Right ventricle myocardium superior (tissue), 1 donor: ENCODE measurements around the gene RALGAPB. TPM values are rescaled to one million over a fixed set of nuclear protein-coding genes. Genes with fewer than 3 reads are reported as not detected.

Experiments
- ATAC-seq: fragments of 200-7000 bp; cut with Tn5 transposase; one replicate; pipeline ENCODE4 v1.9.1; 2020; ENCODE audit warnings: mild to moderate bottlenecking; ENCODE audit not compliant: poor library complexity
- DNase-seq: peaks from one replicate; pipeline ENCODE4 v3.0.0-alpha.2; 2020
- intact Hi-C: fragments of 100-400 bp; cut with DNase I; formaldehyde crosslinking; loops from one replicate; pipeline ENCODE4 v1.11.2; 2022
- total RNA-seq: library from RNA; stranded (reverse); fragmentation: NEBNext Ultra II Directional; extraction: Animal tissue kit (Norgen Biotek cat#: 25700); gene quantifications from one replicate; pipeline ENCODE4 v1.2.1, GENCODE V29; 2021
- donor health status: DM: no; HTN: yes; CAD: no; lungs with severe emphysema.

The RALGAPB gene
- total RNA-seq, 1 donor from 2014 or later: 21.5 TPM

DNA sequence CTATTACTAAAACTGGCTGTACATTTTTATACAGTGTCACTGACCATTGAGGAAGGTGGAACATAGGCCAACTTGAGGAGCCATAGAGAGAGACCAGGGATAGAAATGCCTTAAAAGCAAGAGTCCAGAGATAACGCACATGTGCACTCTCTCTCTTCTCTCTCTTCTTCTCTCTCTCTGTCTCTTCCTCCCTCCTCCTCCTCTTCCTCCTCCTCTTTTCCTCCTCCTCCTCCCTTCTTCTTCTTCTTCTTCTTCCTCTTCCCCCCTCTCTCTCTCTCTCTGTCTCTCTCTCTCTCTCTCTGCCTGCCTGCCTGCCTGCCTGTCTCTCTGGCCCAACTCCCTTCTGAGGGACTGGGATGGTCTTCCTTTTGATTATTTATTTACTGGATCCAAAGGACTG is 92.0 kb downstream of the RALGAPB start:
- ATAC-seq (no peak), DNase-seq (no peak)
- intact Hi-C loops: no loop called here

DNA sequence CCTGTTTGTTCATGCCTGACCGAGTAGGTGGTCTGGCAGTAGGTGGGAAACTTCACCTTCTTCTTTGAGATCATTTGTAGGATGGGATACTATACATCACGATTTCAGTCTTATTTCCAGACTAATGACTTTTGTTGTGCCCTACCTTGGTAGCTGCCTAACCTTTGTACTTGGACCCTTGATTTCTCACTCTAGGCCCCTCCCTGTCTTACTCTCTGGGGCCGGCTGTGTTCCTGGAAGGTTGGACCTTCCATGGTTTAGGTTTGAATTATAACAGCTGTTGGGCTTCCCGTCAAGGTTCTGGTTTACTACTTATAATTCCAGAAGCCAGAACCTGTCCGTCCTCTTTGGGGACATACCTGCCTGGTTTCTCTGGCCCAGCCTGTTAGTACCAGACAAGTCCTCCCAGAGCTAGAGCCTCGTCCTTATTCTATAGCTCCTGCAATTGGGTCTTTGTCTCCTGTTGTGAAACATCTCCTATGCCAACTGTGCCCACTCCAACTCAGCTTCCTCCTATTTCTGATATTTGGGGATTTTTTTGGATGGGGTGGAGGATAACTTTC is 93.5 kb downstream of the RALGAPB start:
- ATAC-seq: no peak
- intact Hi-C loops: no loop called here
- DNase-seq: no peak

DNA sequence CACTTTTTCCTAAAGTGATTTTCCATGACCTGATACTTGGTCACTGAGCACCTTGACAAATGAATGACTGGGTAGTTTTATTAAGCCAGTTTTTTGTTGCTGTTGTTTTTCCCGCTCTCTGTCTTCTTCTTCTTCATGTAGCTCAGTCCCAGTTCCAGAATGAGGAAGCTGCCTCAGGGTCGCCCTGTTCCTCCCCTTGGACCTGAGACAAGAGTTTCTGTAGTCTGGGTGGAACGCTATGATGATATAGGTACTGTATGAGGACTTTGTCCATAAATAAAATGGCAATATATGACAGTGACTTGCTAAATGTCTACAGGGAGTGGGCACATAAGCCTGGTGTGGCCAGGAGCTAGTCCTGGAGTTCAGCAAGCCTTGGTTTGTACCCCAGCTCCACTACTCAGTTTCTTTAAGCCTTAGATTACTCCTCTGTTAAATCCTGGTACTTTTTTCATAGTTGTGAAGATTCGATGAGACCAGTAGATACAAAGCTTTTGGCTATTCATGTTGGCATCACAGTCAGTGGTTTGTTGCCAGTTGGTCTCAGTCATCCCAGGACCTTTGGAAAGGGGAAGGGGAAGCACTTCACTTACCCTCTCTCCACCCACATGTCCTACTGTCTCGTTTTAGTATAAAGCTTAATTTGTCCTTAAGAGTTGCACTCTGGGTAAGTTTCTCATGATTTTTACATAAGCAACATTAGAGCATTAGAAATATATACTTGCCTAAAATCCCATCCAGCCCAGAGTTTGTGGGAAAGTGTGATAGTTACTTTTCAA is 97.3 kb downstream of the RALGAPB start:
- DNase-seq (no peak), ATAC-seq (no peak)
- intact Hi-C loops: no loop called here

DNA sequence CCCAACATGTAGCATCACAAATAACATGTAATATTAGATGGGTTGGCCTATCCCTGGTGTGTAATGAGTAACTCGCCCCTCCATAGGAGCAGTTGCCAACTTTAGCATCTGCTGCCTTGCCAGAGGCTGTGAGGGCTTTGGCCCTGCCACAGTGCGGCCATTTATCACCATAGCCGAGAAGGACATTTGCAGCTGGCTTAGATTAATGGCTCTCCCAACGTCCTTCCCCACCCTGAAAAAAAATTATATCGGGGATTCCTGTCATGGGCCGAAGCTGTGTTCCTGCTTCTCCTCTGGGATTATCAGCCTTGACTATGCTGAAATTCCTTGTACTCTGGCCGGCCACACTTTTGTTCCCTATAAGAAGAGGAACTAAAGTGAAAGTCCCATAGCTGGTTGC is 100.8 kb downstream of the RALGAPB start:
- intact Hi-C loops: no loop called here

DNA sequence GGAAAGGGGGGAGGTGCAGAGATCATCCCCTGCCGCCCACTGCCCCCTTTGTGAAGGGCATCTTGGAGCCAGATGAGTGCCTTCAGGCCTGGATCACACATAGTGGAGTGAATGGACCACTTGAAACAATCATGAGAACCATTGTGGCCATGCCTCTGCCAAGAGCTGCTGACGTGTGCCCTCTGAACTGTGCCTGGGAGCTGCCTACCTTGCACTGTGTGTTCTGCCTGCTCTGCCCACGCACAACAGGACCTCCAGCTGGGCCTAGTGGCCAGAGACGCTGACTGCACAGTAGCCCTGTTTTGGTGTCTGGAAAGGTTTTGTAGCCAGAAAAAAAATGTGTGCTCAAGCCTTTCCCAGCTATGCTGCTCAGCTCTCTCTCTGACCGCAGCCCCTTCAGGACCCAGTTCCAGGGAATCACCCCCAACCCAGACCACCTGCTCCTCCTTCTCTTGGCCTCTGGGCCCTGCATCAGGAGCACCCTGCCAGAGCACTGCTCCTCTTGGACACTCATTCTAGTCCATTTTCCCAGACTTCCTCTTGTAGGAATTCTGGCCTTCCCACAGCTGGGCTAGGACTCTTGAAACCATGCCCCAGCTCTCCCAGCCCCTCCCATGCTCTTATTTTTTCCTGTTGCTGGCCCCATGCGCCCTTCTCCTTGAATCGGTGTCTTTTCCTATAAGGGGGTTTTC is 106.7 kb downstream of the RALGAPB start:
- ATAC-seq (peak; percentile 81), DNase-seq (peak; percentile 63)
- intact Hi-C loops: no loop called here

More for the DNA sequence above, 100.8 kb downstream of the RALGAPB start:
- DNase-seq: no peak
- peak; percentile 30 for ATAC-seq

DNA sequence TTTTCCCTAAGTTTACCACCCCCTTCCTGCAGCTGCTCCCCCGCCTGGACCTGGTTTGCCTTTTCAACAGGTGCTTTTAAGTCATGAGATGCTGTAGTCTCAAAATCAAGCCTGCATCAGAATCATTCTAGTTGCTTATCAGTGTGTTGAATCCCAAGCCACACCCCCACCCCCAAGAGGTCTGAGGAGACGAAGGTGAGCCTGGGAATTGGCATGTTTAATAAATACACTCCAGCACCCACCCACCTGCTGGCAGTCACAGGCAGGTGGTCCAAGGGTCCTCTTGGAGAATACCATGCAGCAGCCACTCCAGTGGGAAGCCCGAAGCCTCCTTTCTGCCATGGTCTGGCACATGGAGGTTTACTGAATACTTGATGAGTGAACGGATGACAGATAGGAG is 107.3 kb downstream of the RALGAPB start:
- DNase-seq (no peak), ATAC-seq (no peak)
- intact Hi-C loops: no loop called here

DNA sequence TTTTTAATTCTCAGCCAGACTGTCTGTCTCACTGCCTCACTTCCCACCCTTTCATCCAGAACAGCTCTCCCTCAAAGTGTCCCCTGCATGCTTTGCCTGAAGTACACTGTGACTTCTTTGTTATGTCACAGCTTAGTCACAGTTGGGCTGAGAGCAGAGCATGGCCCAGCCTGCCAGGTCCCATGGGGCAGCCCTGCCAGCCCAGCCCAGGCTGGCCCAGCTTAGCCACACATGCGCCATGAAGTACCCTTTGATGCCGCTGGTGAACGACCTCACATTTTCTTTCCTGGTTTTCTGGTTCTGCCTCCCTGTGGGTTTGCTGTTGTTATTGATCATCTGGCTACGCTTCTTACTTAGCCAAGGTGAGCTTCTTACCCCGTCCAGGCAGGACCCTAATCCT is 108.4 kb downstream of the RALGAPB start, which contains the start of gene ADIG:
ADIG (plus strand) TSS at position 185 of the 400 bp plus-strand sequence; CDS start at position 239, 54 bp downstream.
- peak; percentile 90 for ATAC-seq
- peak; percentile 68 for DNase-seq
- intact Hi-C loops: no loop called here

DNA sequence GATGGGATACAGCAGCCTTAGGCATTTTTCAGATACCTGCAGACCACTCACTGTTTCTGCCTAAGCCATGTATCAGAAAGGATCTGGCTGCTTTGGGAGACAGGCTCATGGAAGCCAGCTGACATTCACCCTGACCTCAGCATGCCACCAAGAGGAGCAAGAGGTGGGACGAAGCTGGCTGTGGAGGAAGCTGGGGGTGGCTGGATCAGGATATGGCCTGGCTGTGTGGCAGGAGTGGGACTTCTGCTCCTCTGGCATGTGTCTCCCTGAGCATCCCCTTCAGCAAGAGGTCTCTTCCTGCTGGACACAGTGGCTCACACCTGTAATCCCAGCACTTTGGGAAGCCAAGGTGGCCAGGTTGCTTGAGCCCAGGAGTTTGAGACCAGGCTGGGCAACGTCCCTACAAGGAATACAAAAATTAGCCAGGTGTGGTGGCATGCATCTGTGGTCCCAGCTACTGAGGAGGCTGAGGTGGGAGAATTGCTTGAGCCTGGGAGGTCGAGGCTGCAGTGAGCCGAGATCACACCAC is 109.3 kb downstream of the RALGAPB start:
- ATAC-seq (no peak), DNase-seq (no peak)
- intact Hi-C loops: no loop called here

DNA sequence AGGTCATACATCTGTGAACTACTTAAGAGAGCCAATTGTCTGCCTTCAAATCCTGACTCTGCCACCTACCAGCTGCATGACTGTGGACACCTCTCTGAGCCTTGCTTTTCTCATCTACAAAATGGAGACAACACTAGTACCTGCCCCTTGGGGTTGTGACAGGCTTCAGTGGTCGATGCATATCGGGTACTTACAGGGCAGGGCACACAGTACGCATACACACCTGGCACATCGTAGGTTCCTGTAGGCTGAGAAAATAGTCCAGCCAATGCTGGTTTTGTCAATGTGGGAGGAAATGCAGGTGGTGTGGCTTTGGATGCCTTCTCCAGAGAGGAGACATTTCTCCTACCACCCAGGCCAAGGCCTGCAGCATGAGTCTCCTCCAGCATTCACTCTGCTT is 110.7 kb downstream of the RALGAPB start:
- ATAC-seq (no peak), DNase-seq (no peak)
- intact Hi-C loops: no loop called here

DNA sequence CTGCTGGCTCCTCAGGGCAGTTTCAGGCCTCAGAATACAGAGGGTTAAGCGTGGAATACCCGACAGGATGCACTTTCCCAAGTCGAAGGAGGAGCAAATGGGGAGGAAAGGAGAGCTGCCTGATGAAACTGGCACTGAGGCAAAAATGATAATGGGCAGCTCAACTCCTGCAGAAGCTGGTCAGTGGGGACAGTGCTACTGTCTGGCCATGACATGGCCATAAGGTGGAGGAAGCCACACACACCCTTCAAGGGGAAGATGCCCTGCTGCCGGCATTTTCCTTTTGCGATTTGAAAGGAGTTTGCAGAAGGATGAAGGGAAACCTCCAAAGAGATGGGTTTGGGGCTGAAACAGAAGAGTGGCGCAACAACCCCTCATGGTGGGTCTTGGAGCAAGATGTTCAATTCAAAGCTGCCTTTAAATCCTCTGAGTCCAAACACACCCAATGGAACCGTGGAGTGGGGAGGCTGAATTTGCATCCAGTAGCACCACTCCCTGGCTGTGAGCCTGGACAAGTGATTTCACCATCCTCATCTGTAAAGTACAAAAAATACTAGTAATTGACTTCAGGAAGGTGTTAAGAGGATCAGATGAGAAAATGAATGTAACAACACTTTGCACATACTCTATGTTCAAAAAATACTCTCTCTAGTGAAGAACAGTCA is 111.6 kb downstream of the RALGAPB start:
- no peak for DNase-seq
- no peak for ATAC-seq
- intact Hi-C loops: no loop called here

DNA sequence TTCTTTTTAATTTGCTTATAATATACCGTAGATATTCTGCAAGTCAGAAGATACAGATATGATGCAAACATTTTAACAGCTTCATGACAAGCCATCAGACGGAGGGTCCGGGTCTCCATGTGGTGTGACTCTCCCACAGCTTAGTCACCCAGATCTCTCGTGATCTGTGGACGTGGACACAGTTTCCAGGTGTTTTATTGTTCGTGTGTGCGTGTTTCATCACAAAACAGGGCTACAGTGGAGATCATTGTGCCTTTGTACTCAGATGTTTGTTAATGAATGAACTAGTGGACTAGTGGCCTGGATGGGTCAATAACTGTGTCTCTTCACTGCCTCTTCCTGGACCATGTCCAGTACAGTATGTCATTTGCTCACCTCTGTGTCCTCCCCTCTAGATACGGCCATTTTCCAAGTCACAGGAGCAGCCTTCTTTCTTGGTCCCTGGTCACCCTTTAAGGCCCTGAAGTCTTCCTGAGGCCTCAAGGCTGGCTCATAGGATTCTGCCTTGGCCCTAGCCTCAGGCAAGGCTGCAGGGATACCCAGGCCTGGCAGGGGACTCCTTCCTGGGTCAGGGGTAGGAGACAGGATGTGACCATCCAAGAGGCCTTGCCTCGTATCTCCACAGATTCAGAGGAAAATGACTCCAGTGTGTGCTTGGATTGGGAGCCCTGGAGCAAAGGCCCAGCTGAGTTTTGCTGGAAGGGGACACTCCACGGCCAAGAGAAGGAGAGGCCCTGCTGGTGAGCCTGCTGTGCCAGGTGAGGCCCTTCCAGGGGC is 112.9 kb downstream of the RALGAPB start:
- intact Hi-C loops: no loop called here
- DNase-seq: no peak

DNA sequence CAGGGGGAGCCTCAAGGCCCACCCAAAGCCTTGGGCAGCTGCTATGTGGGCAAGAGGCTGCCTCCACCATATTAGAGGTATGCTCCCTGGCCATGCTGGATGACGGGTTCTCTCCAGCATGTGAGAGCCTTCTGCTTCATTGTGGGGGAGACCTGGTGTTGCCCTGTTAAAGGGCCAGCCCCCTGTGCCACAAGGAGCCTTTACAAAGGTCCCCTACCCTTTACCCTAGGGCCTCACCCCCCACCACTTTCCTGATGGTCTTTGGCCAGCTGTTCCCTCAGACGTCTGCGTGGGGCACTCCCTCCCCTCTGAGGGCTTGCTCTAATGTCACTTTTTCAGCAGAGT is 113.5 kb downstream of the RALGAPB start:
- intact Hi-C loops: no loop called here
- no peak for ATAC-seq
- no peak for DNase-seq

More for the DNA sequence above, 112.9 kb downstream of the RALGAPB start:
- no peak for ATAC-seq

DNA sequence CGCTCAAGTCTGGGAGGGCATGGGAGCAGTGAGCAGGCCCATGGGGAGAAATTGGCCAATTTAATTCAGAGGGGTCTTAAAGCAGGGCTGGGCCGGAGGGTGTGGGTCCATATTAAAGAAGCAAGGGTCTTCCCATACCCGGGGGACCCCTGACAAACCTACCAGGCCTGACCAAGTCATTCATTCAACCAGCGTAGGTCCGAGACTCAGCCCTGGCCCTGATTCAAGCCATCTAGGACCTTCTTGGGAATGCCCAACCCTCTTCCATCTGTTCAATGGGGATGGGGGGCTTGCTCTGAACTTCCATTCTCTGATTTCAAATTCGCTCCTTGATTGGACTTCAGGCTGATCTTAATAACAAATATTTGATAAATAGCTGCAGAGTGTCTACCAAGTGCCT is 115.7 kb downstream of the RALGAPB start:
- intact Hi-C loops: no loop called here
- no peak for DNase-seq
- no peak for ATAC-seq

DNA sequence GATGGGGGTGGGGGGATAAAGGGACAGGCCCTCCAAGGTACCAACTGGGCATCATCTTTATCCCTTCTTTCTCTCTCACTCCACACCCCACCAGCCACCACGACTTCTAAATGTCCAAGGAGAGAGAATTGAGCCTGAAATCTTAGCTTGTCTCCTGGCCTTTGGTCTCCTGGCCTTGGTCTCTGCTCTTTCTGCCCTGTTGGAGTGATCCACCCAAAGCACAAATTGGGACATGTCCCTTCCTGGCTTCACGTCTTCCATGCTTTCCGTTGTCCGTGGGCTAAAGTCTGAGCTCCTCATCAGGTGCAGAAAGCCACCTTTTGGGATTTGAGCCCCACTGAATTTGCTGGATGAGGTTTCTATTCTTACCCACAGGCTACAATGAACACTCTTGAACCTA is 116.7 kb downstream of the RALGAPB start:
- ATAC-seq: no peak
- intact Hi-C loops: no loop called here
- DNase-seq: no peak

DNA sequence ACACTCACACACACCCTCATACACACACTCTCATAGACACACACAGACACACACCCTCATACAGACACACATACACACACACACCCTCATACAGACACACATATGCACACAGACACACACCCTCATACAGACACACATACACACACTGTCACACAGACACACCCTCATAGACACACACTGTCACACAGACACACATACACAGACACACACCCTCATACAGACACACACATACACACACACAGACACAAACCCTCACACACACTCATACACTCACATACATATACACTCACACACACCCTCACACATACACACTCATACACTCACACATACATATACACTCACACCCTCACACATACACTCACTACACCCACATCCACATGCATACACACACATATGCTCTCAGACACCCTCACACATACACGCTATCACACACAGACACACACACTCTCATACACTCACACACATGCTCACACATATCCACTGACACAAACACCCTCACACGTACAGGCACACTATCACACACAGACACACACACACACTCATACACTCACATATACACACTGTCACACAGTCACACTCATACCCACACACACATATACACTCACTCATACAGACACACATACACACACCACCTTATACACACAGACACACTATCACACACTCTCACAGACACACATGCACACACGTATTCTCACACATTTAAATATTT is 117.5 kb downstream of the RALGAPB start:
- no peak for DNase-seq
- intact Hi-C loops: no loop called here
- ATAC-seq: no peak

DNA sequence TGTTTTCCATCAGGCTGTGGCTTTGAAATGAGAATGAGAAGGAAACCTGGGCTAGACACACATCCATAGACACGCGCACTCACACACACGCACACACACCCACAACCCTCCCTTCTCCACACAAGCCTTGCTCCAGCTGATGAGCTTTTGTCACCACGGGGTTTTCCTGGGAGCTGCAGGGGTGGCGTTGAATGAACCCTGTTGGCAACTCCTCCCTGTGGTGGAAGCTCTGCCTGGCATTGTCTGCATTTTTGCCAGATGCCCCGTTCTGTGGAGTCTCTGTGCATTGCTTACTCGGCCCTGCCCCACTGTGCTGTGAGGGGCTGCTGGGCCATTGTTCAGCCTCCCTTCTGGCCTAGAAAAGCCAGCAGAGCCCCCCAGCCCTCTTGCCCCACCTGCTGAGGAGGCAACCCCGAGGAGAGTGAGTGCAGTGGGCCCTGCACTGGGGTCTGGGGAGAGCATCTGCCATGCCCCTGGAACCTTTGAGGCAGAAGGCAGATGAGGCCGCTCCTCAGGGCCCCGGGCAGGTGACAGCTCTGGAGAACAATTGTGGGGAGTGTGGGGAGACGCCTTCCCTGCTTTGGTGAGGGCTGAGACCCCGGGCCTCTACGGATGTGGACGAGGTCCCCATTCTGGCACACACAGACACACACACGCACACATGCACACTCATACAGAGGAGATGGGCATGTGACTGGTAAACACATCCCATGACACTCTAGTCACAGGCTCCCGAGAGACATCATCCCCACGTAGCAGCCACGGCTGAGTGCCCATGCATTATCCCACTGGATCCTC is 118.2 kb downstream of the RALGAPB start:
- intact Hi-C loops: no loop called here
- DNase-seq: no peak
- ATAC-seq: no peak
